Naive thymus-derived CD4-positive, alpha-beta T cell (primary cell): Measurements from ENCODE around the gene PAOX. TPM values are rescaled to one million over a fixed set of nuclear protein-coding genes. Genes with fewer than 3 reads are reported as not detected.

Source experiments
- ATAC-seq: fragments of 150-1000 bp; cut with Tn5 transposase; 2 replicates; pipeline ENCODE4 v1.10.0; 2021; ENCODE audit warnings: mild to moderate bottlenecking, moderate library complexity
- CTCF ChIA-PET: fragments of 350-600 bp; sonication (Branson Sonifier 250); formaldehyde crosslinking; loops from one replicate; lab custom pipeline; 2021; ENCODE audit warnings: antibody characterized with exemption; lab: Charles Lee
- POLR2A ChIA-PET: fragments of 350-600 bp; sonication (Branson Sonifier 250); formaldehyde crosslinking; loops from one replicate; lab custom pipeline; 2021; ENCODE audit warnings: antibody characterized with exemption, inconsistent platforms; lab: Charles Lee
- DNase-seq, 9 donors: peaks; one replicate each; pipeline versions ENCODE4 v3.0.0 to v3.0.0-alpha.2; 2020 to 2022; ENCODE audit warnings: mixed read lengths in 1 of 9
- H3K27ac ChIP-seq: one replicate; pipeline ENCODE4 v1.7.0; 2013; ENCODE audit warnings: mild to moderate bottlenecking, low read depth, low read length, moderate library complexity
- H3K27me3 ChIP-seq, 2 donors: one replicate each; pipeline ENCODE4 v1.7.0; 2013; ENCODE audit warnings: low read length in 2 of 2, mild to moderate bottlenecking in 2 of 2, moderate library complexity in 2 of 2; ENCODE audit not compliant: control insufficient read depth in 2 of 2, insufficient read depth in 2 of 2
- H3K36me3 ChIP-seq, 3 experiments: 1 replicate in 2 of 3; 2 replicates in 1 of 3; pipeline ENCODE4 v1.7.0; 2013; ENCODE audit warnings: low read length in 3 of 3, mild to moderate bottlenecking in 3 of 3, moderate library complexity in 1 of 3; ENCODE audit not compliant: insufficient read depth in 3 of 3, control insufficient read depth in 2 of 3
- H3K4me1 ChIP-seq, 2 donors: one replicate each; pipeline ENCODE4 v1.7.0; 2013; ENCODE audit warnings: low read length in 2 of 2, mild to moderate bottlenecking in 2 of 2, moderate library complexity in 1 of 2; ENCODE audit not compliant: control insufficient read depth in 2 of 2, insufficient read depth in 2 of 2
- H3K4me3 ChIP-seq: 2 replicates; pipeline ENCODE4 v1.7.0; 2013; ENCODE audit warnings: mild to moderate bottlenecking, low read length
- H3K9me3 ChIP-seq, 3 experiments: 1 replicate in 2 of 3; 2 replicates in 1 of 3; pipeline ENCODE4 v1.7.0; 2013; ENCODE audit warnings: low read length in 3 of 3; ENCODE audit not compliant: control insufficient read depth in 2 of 3
- H3K27ac Mint-ChIP-seq, 9 donors: one replicate each; pipeline ENCODE4 v1.8.0; 2020 to 2022; ENCODE audit warnings: mixed read lengths in 9 of 9, mild to moderate bottlenecking in 8 of 9, moderate library complexity in 5 of 9, inconsistent platforms in 2 of 9
- H3K27me3 Mint-ChIP-seq, 5 donors: one replicate each; pipeline ENCODE4 v1.8.0; 2021 to 2022; ENCODE audit warnings: mixed read lengths in 5 of 5, mild to moderate bottlenecking in 1 of 5
- H3K36me3 Mint-ChIP-seq, 5 donors: one replicate each; pipeline ENCODE4 v1.8.0; 2020 to 2022; ENCODE audit warnings: mixed read lengths in 5 of 5, mild to moderate bottlenecking in 3 of 5, inconsistent platforms in 1 of 5
- H3K4me1 Mint-ChIP-seq, 7 donors: one replicate each; pipeline ENCODE4 v1.8.0; 2020 to 2022; ENCODE audit warnings: mixed read lengths in 7 of 7, mild to moderate bottlenecking in 3 of 7, inconsistent platforms in 1 of 7
- H3K4me3 Mint-ChIP-seq, 10 donors: one replicate each; pipeline ENCODE4 v1.8.0; 2020 to 2022; ENCODE audit warnings: mild to moderate bottlenecking in 10 of 10, mixed read lengths in 10 of 10, moderate library complexity in 6 of 10, inconsistent platforms in 2 of 10
- H3K9me3 Mint-ChIP-seq, 11 donors: one replicate each; pipeline ENCODE4 v1.8.0; 2020 to 2022; ENCODE audit warnings: mixed read lengths in 11 of 11, mild to moderate bottlenecking in 4 of 11, inconsistent platforms in 1 of 11, moderate library complexity in 1 of 11
- intact Hi-C, 2 donors: fragments of 100-400 bp; cut with micrococcal nuclease; formaldehyde crosslinking; loops; one replicate each; pipeline ENCODE4 v1.15.1; 2023
- polyA plus RNA-seq, 2 donors: library from polyadenylated mRNA; unstranded; fragments of 300-500 nt; fragmentation: Illumina TruSeq; gene quantifications; one replicate each; pipeline ENCODE4 v1.2.3, GENCODE V29; 2021
- total RNA-seq, 6 experiments: library from RNA in 5 of 6; stranded (reverse) in 5 of 6; gene quantifications; 1 replicate in 5 of 6; 2 replicates in 1 of 6; pipeline ENCODE4 v1.2.3 and lab custom pipeline; 2021 to 2026

The PAOX gene
- total and polyA plus RNA-seq, 7 experiments from 2014 or later: 1.6 to 9.8 (median 7.7) TPM

- ChIA-PET CTCF (no interaction called here), POLR2A (interaction anchor here (1.2 kb wide), 1 partner anchor 15 kb away, joined by 3 read pairs; no protein-coding TSS in a partner anchor)
- Histone ChIP-seq H3K27ac (no peak overlapping the region), H3K4me3 (no peak overlapping the region), H3K27me3 (no peaks in the 10 kb centered on the region), H3K4me1 (no peaks in the 10 kb centered on the region), H3K9me3 (no peaks in the 10 kb centered on the region), H3K36me3 (peaks cover 0 to 18% (median 0%) of the 10 kb centered on the region in 3 experiments)
- peak overlapping the region in 1 of 10 donors; percentile 38 for H3K4me3 Mint-ChIP-seq
- H3K36me3 Mint-ChIP-seq: peaks cover 0 to 18% (median 10%) of the 10 kb centered on the region in 5 donors
- H3K9me3 Mint-ChIP-seq: no peaks in the 10 kb centered on the region
- no peak for ATAC-seq
- peak overlapping the region in 8 of 9 donors; percentile 12 to 84 (median 56) for H3K27ac Mint-ChIP-seq
- peaks cover 0 to 6% (median 4%) of the 10 kb centered on the region in 7 donors for H3K4me1 Mint-ChIP-seq
- intact Hi-C loops: loop anchor here (5.0 kb wide), 2 partner anchors 32 to 1053 kb away; partner anchors contain the start of genes MTG1 (in 1 of the 2) and STK32C (in 1 of the 2)
- H3K27me3 Mint-ChIP-seq: no peaks in the 10 kb centered on the region
- DNase-seq: no peak
These were observed 19.0 kb upstream of the PAOX start for GRCh38 chr10:133359972-133360610.

- DNase-seq (no peak), ATAC-seq (no peak)
- Mint-ChIP-seq H3K4me3 (no peak overlapping the region), H3K9me3 (no peaks in the 10 kb centered on the region), H3K27ac (peak overlapping the region in 2 of 9 donors; percentile 43 to 60), H3K36me3 (peaks cover 0 to 25% (median 10%) of the 10 kb centered on the region in 5 donors), H3K4me1 (peaks cover 0 to 1% (median 0%) of the 10 kb centered on the region in 7 donors), H3K27me3 (no peaks in the 10 kb centered on the region)
- H3K27ac ChIP-seq: no peak overlapping the region
- CTCF ChIA-PET: interaction anchor here (0.6 to 1.2 kb wide), 2 partner anchors 9 to 32 kb away, joined by 3 to 6 read pairs; no protein-coding TSS in a partner anchor
- H3K36me3 ChIP-seq: peaks cover 0 to 30% (median 0%) of the 10 kb centered on the region in 3 experiments
- no peaks in the 10 kb centered on the region for H3K9me3 ChIP-seq
- H3K4me3 ChIP-seq: no peak overlapping the region
- POLR2A ChIA-PET: interaction anchor here (1.3 kb wide), 1 partner anchor 34 kb away, joined by 3 read pairs; no protein-coding TSS in a partner anchor
- H3K27me3 ChIP-seq: no peaks in the 10 kb centered on the region
- no peaks in the 10 kb centered on the region for H3K4me1 ChIP-seq
- intact Hi-C loops: no loop called here
These were observed 17.8 kb upstream of the PAOX start for GRCh38 chr10:133361227-133361626.

GRCh38 chr10:133361773-133362441 is 17.2 kb upstream of the PAOX start:
- Mint-ChIP-seq H3K36me3 (peaks cover 0 to 25% (median 10%) of the 10 kb centered on the region in 5 donors), H3K27me3 (no peaks in the 10 kb centered on the region), H3K4me3 (no peak overlapping the region), H3K27ac (peak overlapping the region in 2 of 9 donors; percentile 53 to 60), H3K4me1 (no peaks in the 10 kb centered on the region), H3K9me3 (no peaks in the 10 kb centered on the region)
- intact Hi-C loops: no loop called here
- Histone ChIP-seq H3K4me1 (no peaks in the 10 kb centered on the region), H3K36me3 (peaks cover 0 to 36% (median 0%) of the 10 kb centered on the region in 3 experiments), H3K27me3 (no peaks in the 10 kb centered on the region), H3K9me3 (no peaks in the 10 kb centered on the region), H3K4me3 (no peak overlapping the region), H3K27ac (no peak overlapping the region)
- ATAC-seq: no peak
- DNase-seq: no peak
- ChIA-PET CTCF (interaction anchor here (1.2 kb wide), 1 partner anchor 32 kb away, joined by 6 read pairs; no protein-coding TSS in a partner anchor), POLR2A (interaction anchor here (0.6 to 1.3 kb wide), 2 partner anchors 18 to 34 kb away, joined by 3 read pairs; no protein-coding TSS in a partner anchor)

GRCh38 chr10:133362846-133363245 is 16.2 kb upstream of the PAOX start:
- Mint-ChIP-seq H3K4me1 (no peaks in the 10 kb centered on the region), H3K4me3 (no peak overlapping the region), H3K9me3 (peaks cover 0 to under 1% (median 0%) of the 10 kb centered on the region in 11 donors), H3K36me3 (peaks cover 0 to 27% (median 10%) of the 10 kb centered on the region in 5 donors), H3K27ac (no peak overlapping the region), H3K27me3 (no peaks in the 10 kb centered on the region)
- ChIA-PET POLR2A (no interaction called here), CTCF (no interaction called here)
- no peak for DNase-seq
- ATAC-seq: no peak
- H3K27ac ChIP-seq: no peak overlapping the region
- intact Hi-C loops: no loop called here
- no peaks in the 10 kb centered on the region for H3K4me1 ChIP-seq
- H3K4me3 ChIP-seq: no peak overlapping the region
- no peaks in the 10 kb centered on the region for H3K27me3 ChIP-seq
- no peaks in the 10 kb centered on the region for H3K9me3 ChIP-seq
- H3K36me3 ChIP-seq: peaks cover 0 to 39% (median 0%) of the 10 kb centered on the region in 3 experiments

GRCh38 chr10:133364645-133365431 is 14.2 kb upstream of the PAOX start:
- Histone ChIP-seq H3K27ac (no peak overlapping the region), H3K36me3 (peaks cover 0 to 59% (median 0%) of the 10 kb centered on the region in 3 experiments), H3K4me1 (no peaks in the 10 kb centered on the region), H3K4me3 (no peak overlapping the region), H3K9me3 (no peaks in the 10 kb centered on the region), H3K27me3 (no peaks in the 10 kb centered on the region)
- Mint-ChIP-seq H3K36me3 (peaks cover 0 to 34% (median 10%) of the 10 kb centered on the region in 5 donors), H3K4me3 (no peak overlapping the region), H3K27ac (peak overlapping the region in 1 of 9 donors; percentile 48), H3K27me3 (no peaks in the 10 kb centered on the region), H3K9me3 (peaks cover 0 to 1% (median 0%) of the 10 kb centered on the region in 11 donors), H3K4me1 (no peaks in the 10 kb centered on the region)
- DNase-seq: no peak
- POLR2A ChIA-PET: no interaction called here
- no peak for ATAC-seq
- intact Hi-C loops: no loop called here
- CTCF ChIA-PET: no interaction called here

- no peaks in the 10 kb centered on the region for H3K27me3 Mint-ChIP-seq
- H3K36me3 ChIP-seq: peaks cover 0 to 67% (median 0%) of the 10 kb centered on the region in 3 experiments
- H3K9me3 ChIP-seq: no peaks in the 10 kb centered on the region
- H3K4me3 ChIP-seq: no peak overlapping the region
- H3K27ac ChIP-seq: no peak overlapping the region
- ChIA-PET POLR2A (no interaction called here), CTCF (no interaction called here)
- peaks cover 0 to 37% (median 10%) of the 10 kb centered on the region in 5 donors for H3K36me3 Mint-ChIP-seq
- DNase-seq (no peak), ATAC-seq (no peak)
- peaks cover 0 to 4% (median 0%) of the 10 kb centered on the region in 7 donors for H3K4me1 Mint-ChIP-seq
- intact Hi-C loops: no loop called here
- no peak overlapping the region for H3K27ac Mint-ChIP-seq
- H3K4me3 Mint-ChIP-seq: no peak overlapping the region
- no peaks in the 10 kb centered on the region for H3K27me3 ChIP-seq
- H3K4me1 ChIP-seq: no peaks in the 10 kb centered on the region
- H3K9me3 Mint-ChIP-seq: peaks cover 0 to 1% (median 0%) of the 10 kb centered on the region in 11 donors
These were observed 13.5 kb upstream of the PAOX start for GRCh38 chr10:133365461-133366129.
